Ecto neural progenitor cell (in vitro differentiated cells): ENCODE data around the gene URI1.
"Not testable (repeated sequence)": the region's sequence is repeated elsewhere in the genome, so short reads cannot be mapped to it uniquely, and the experiment has no call there.

Experiments
- DNase-seq: peaks from one replicate; pipeline ENCODE4 v3.0.0-alpha.2; 2018; ENCODE audit warnings: low spot score

Gene URI1

DNA sequence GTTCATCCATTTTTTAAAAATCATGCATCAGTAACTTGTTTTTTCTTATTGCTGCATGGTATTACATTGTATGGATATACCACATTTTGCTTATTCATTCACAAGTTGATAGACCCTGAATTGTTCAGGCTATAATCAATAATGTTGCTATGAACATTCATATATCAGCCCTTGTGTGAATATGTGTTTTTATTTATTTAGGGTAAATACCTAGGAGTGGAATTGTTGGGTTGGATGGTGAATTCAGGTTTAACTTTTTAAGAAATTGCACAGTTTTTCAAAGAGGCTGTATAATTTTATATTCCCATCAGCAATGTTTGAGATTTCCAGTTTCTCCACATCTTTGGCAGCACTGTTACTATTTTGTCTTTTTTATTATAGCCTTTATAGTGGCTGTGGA is 82.1 kb downstream of the URI1 start:
- no peak for DNase-seq

DNA sequence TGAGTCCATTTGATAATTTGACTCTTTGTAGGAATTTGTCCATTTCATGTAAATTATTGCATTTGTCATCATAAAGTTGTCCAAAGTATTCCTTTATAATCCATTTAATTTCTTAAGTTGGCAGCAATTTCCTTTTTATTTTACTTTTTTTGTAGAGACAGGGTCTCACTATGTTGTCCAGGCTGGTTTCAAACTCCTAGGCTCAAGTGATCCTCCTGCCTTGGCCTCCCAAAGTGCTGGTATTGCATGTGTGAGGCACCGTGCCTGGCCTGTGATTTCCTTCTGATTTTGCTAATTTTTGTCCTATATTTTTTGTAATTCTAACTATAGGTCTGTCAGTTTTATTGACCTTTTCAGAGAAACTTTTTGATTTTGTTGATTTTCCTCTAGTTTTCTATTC is 84.9 kb downstream of the URI1 start:
- no peak for DNase-seq

DNA sequence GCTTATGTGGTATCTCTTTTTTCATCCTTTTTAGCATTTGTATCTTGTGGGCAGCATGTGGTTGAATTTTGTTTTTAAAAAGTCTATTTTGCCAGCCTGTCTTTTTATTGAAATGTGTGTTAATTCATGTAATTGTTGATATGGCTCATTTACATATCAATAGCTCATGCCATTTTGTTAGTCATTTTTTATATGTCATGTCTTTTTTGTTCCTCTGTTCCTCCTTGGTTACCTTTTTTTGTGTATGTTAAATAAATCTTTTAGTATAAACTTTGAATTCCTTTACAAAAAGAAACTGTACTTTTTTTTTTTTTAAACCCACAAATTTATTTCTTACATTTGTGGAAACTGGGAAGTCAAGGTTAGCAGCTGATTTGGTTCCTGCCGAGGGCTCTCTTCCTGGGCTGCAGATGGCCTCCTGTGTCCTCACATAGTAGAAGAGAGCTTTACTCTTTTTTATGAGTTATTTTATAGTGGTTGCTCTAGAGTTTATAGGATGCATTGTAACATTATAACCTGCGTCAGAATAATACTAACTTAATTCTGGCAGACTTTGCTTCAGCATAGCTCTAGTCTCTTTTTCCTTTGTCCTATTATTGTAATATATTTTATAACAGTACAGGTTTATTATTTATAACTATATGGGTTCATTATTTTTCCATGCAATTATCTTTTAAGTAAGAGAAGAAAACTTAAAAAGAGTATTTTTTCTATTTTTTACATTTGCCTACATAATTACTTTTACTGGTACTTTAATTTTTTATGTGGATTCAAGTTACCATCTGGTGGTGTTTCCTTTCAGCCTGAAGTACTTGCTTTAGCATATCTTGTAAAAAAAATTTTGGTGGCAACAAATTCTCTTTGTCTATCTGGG is 86.3 kb downstream of the URI1 start:
- no peak for DNase-seq

DNA sequence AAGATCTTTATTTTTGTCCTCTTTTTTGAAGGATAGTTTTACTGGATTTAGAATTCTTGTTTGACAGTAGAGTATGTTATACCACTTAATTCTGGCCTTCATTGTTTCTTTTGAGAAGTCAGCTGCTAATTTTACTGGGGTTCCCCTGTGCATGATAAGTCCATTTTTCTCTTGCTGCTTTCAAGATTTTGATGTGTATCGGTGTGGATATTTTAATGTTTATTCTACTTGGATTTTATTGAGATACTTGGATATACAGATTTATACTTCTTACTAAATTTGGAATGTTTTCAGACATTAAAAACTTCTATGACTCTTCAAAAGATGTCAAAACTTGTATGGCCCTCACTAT is 86.9 kb downstream of the URI1 start:
- no peak for DNase-seq

DNA sequence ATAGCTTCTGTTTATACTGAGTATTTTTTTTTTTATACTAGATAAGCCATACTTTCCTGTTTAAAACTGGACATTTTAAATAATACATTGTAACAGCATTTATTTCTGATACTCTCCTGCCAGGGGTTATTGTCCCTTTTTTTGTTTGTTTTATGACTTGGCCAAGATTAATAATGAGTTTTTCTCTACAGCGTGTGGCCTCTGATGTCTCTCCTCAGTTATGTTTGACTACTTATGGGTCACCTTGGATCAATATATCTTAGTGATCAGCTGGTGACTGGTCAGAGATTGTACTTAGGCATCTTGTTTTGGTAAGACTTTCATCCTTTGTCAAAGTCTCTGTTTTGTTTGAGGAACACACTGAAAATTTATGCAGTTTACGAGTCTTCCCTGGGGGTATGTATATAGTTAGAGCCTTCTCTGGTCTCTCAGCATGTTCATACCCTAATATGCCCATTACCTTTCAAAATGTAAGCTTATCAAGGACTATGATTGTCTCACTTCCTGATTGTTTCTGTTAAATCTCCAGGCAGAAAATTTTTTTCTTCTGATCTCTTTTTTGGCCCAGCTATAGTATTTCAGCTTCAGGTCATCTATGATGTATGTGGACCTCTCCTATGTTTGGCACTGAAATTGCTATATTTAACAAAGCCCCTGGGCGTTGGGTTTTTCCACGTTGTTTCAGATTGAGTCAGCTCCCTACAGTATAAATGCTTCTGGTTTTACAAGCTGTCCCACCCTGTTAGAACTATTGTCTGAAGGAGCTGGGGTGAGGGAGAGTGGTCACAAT is 87.9 kb downstream of the URI1 start:
- no peak for DNase-seq

DNA sequence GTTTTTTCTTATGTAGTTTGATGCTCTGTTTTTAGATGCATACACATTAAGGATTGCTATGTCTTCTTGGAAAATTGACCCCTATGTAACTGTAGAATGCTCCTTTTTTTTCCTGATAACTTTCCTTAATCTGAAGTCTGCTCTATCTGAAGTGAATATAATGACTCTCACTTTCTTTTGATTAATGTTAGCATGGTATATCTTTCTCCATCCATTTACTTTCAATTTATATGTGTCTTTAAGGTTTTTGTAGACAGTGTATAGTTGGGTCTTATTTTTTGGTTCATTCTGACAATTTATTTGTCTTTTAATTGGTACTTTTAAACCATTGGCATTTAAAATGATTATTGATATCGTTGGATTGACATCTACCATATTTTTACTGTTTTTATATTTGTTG is 92.3 kb downstream of the URI1 start:
- DNase-seq, result no peak

DNA sequence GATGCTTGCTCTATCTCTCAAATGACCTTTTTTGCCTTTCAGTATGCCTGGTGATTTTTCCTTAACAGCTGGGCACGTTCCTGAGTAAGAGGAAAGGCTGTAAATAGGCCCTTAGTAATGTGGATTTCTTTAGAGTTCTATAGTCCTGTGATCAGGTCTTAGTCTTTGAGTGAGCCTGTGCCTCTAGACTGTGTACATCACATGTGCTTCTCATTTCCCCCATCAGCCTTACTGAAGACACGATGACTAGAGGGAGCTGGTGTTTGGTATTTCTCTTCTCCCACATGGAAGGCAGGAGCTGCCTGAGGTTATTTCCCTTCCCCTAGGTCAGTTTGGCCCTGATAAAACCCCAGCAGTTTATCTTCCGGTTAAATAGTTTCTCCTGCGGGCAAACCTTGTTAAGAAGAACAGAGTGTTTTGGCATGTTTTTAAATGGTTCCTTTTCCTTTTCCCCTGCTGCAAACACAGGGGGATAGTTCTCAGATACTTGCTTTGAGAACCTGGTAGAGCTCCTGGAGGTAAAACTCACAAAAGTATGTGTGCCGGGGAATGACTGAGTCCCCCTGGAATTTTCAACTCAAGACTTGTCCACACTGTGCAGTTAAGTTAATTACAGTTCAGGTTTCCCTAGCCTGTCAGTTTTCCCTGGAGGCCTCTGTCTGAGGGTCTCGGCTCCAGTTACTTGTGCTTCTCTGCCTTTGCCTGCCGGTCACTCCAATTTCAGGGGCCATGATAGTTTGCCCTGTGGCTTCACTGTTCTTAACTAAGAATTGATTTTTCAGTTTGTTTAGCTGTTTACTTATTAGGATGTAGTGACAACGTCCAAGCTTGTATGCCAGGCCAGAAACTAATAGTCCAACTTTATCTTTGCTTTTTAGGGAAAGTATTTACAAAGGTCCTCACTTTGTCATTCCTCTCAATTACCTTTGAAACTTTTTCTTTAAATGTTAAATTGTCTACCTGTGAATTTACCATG is 94.4 kb downstream of the URI1 start:
- no peak for DNase-seq

DNA sequence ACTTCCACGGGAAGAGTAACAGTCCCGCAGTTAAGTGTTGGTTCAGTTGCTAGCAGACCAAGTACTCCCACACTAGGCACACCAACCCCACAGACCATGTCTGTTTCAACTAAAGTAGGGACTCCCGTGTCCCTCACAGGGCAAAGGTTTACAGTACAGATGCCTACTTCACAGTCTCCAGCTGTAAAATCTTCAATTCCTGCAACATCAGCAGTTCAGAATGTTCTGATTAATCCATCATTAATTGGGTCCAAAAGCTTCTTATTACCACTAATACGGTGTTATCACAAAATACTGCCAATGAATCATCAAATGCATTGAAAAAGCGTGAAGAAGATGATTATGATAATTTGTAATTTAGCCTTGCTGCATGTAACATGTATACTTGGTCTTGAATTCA is 95.8 kb downstream of the URI1 start:
- DNase-seq, result no peak

DNA sequence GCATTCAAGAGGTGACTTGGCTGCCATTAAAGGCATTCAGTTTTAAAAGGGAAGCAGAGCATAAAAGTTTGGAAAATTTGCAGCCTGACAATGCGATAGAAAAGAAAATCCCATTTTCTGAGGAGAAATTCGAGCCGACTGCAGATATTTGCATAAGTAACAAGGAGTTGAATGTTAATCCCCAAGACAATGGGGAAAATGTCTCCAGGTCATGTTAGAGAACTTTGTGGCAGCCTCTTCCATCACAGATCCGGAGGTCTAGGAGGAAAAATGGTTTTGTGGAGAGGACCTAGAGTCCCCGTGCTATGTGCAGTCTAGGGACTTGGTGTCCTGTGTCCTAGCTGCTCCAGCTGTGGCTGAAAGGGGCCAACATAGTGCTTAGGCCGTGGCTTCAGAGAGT is 99.9 kb downstream of the URI1 start:
- DNase-seq, result not testable (repeated sequence)

DNA sequence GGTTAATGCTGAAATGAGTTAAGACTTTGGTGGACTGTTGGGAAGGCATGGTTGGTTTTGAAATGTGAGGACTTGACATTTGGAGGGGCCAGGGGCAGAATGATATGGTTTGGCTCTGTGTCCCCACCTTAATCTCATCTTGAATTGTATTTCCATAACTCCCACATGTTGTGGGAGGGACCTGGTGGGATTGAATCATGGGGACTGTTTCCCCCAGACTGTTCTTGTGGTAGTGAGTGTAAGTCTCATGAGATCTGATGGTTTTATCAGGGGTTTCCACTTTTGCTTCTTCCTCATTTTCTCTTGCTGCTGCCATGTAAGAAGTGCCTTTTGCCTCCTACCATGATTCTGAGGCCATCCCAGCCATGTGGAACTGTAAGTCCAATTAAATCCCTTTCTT is 101.0 kb downstream of the URI1 start:
- DNase-seq, result not testable (repeated sequence)

DNA sequence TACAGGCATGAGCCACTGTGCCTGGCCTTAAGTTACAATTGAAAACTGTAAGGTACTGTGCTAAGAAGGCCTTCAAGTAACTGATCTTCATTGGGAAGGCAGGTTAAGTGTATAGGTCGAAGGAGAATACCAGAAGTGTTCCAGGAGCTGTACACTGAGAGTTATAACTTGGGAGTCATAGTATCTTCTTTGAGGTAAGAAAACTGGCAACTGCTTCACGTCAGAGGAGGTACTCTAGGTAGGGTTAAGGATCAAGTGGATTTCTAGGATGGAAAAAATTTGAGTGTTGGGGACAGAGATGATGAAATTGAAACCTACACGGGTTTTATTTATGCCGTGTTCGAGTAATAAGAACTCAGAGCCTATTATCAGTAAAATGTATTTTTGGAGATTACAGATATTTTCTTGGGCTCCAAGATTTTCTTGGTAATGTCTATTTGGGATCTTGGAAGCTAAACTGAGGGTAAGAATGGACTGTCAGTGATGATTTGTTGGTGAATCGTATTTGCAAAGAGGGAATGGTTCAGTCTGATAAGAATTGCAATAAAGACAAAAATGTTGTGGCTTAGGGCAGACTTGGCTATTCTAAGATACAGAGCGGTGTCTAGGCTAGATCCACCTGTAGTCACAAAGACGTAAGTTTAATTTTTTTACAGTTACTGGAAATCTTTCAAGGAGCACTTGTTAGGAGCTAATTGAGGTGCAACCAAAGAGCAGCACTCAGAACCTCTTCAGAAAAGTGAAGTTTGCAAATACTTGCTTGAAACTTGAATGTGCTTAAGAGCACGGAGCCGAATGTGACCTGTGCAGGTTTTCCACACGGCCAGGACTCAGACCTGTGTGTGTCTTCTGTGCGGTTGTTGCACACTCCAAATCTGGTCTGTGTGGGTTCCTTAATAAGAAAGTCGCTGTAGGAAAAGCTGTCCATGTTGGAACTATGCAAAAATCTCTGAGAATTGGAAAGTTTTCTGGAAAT is 102.5 kb downstream of the URI1 start:
- DNase-seq, result no peak

DNA sequence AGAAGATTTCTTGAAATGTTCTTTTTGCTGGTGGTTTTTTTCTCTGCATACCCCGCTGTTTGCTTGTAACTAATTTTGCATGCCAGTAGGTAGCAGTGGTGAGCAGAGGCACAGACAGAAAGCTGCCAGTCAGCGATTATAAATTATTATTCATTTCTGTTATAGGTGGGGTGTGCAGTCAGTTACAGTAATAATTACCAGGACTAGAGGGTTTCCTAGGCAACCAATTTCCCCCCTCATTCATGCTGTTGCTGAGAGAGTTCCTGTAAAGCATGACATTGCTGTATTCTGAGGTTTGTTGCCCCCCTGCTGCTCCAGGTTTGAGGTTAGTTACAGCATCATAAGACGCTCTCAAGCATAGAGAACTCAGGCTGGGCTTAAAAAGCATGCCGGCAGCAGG is 104.5 kb downstream of the URI1 start:
- DNase-seq, result no peak

DNA sequence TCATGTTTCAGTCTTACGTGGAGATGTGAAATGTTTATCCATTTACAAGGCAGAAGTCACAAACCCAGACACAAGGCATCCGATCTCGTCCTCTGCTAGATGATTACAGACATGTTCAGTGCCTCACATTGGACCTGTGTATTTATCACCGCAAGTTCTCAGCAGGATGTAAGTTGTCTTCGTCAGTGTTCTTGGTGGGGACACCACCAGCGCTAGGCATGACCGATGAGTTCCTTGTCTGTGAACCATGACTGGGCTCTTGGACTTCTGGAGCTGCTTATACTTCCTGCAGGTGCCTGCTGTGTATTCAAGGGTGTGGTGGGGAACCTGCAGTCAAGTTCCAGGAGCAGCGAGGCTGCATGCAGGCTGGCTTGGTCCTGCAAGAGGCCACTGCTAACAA is 105.4 kb downstream of the URI1 start:
- DNase-seq, result no peak

DNA sequence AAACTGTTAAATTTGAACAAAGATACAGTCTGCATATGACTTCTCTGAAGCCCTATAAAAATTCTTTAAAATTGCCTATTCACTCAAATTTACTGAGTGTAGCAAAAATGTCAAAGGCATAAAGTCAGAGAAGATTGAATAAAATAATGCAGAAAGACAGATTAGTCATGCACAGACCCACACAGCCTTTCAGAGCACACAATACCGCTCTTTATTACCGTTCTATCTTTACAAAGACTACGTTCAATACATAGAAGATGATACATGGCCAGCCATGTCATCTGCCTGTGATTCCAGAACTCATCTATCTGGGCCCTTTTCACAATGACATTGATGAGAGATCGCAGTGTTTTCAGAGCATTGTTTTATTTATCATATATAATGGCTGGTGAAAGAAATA is 107.2 kb downstream of the URI1 start:
- DNase-seq, result no peak

DNA sequence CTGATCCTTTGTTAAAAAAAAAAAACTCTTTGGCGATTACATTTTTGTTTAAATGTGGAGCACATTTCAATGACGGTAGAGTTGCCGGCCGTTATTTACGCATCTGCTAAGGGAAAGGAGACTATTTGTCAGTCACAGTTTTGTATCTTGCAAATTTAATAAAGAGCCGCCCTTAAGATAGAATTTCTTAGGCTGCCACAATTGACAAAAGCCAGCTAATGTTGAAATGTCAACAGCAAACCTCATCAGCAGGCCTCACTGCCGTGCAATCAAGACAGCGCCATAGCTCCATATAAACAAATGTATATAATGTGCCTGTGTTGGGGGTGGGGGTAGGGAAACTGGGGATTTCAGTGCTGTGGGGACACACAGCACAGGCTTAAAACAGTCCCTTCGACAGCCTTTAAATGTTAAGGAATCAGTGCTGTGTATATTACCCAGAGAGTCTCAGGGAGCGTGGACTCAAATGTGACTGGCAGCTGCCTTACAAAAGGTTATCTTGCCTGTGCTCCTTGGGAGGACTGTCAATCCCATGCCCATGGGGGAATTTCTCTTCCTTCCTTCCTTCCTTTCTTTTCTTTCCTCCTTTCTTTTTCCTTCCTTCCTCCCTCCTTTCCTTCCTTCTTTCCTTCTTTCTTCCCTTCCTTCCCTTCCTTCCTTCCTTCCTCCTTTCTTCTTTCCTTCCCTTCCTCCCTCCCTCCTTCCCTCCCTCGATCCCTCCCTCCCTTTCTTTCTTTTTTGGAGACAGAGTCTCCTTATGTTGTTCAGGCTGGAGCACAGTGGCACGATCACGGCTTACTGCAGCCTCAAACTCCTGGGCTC is 108.0 kb downstream of the URI1 start:
- DNase-seq, result no peak

DNA sequence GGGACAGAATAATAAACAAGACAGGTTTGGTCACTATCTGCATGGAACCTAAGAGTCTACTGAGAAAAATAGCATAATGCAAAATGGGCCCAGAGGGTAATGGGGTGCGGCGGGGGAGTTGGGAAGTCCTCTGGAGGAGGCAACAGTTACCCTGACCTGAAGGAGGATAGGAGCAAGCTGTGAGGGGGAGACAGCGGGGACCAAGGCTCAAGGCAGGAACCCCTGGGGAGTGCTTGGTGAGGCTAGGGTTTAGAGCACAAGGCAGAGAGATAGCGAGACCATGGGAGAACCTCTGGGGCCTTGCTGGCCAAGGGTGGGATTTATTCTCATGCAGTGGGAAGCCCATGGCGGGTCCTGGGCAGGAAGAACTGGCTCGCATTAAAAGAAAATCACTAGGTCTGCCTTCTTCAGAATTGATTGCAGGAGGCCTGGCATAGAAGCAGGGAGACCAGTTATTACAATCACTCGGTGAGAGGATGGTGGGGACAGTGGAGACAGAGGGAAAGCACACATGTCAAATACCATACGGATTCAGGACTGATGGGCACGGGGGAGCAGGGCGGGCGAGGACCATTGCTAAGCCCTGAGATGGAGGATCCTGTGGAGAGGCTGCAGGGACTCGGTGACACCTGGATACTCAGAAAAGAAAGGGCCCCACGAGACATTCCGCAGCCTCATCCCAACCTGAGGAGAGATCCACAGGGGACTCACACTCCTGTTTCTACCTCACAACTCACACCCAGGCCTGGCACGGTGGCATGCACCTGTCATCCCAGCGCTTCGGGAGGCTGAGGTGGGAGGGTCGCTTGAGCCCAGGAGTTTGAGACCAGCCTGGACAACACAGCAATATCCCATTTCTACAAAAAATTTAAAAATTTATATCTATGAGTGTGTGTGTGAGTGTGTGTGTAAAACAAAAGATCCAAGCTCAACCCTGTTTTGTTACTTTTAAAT is 110.4 kb downstream of the URI1 start:
- no peak for DNase-seq

DNA sequence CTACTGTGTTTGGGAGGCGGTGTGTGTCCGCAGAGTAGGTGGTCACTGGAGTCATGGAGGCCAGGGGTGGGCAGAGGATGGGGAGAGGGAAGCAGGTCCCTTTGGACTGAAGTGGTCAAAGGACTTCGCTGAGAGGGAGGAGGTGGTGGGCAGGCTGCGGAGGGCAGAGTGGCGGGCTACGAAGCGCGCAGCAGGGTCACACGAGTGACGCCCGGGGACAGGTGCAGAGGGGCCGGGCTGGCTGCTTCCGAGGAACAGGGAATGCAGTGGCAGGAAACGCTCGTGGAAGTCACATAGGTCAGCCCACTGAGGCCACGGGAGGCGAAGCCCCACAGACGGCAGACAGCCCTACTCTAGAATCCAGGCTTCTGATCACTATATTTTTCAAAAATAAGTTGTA is 111.5 kb downstream of the URI1 start:
- no peak for DNase-seq

DNA sequence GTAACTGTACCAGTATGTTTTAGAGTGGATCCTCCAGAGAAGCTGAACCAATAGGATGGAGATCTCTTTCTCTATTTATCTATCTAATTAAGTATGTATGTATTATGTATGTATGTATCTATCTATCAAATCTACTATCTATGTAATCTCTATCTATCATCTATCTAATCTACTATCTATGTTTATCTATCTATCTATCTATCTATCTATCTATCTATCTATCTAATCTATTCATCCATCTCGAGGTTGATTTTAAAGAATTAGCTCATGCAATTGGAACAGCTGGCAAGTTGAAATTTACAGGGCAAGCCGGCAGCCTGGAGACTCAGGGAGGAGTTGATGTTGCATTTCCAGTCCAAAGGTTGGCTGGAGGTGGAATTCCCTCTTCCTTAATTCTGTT is 112.2 kb downstream of the URI1 start:
- no peak for DNase-seq

DNA sequence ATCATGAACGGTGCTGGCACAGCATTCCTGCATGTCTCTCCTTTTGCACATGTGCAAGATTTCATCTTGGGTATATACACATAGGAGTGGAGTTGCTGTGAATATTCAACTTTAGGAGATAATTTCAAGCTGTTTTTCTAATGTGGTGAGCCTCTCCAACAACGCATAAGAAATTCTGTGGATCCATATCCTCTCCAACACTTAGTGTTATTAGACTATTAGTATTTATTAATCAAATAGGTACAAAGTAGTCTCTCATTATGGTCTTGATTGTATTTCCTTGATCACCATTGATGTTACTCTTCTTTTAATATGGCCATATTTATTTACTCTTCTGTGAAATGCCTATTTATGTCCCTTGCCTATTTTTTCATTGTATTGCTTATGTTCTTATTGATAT is 114.5 kb downstream of the URI1 start:
- no peak for DNase-seq
